SK-N-SH (cell line): ENCODE data around the gene ITGA1. TPM values are rescaled to one million over a fixed set of nuclear protein-coding genes. Genes with fewer than 3 reads are reported as not detected.
"Not testable (repeated sequence)": the region's sequence is repeated elsewhere in the genome, so short reads cannot be mapped to it uniquely, and the experiment has no call there.

Source experiments
- CTCF ChIA-PET: fragments of 300-600, 350-600 bp; formaldehyde crosslinking; extraction: SDS; loops from one replicate; lab custom pipeline; 2021; lab: Yijun Ruan, JAX
- POLR2A ChIA-PET: fragments of 350-600 bp; sonication (Branson Sonifier 250); formaldehyde crosslinking; extraction: SDS; loops from one replicate; lab custom pipeline; 2020; ENCODE audit warnings: antibody characterized with exemption, inconsistent platforms; lab: Yijun Ruan, JAX
- DNase-seq: peaks from one replicate; pipeline ENCODE4 v3.0.0; 2012
- H2AFZ ChIP-seq: fragments of 200-600 bp; sonication (generic); 2 replicates; pipeline ENCODE4 v1.8.1; 2016; ENCODE audit warnings: antibody characterized with exemption, mild to moderate bottlenecking, low read depth
- H3F3A ChIP-seq: fragments of 200-600 bp; sonication (generic); replicated peaks from 2 replicates; pipeline ENCODE3; 2016; ENCODE audit warnings: antibody characterized with exemption, mild to moderate bottlenecking; ENCODE audit not compliant: insufficient read depth
- H3K27ac ChIP-seq, 2 experiments: fragments of 200-500 bp in 1 of 2; fragments of 200-600 bp in 1 of 2; sonication (Bioruptor generic) in 1 of 2; sonication (generic), shearing (Covaris generic) in 1 of 2; 2 replicates each; pipeline versions ENCODE4 v1.5.1 to v1.6.1; 2014 to 2016; ENCODE audit warnings: low read depth in 2 of 2, inconsistent platforms in 1 of 2, low read length in 1 of 2, mild to moderate bottlenecking in 1 of 2, mixed read lengths in 1 of 2
- H3K27me3 ChIP-seq: fragments of 200-600 bp; sonication (generic), shearing (Covaris generic); 2 replicates; pipeline ENCODE4 v1.6.1; 2016; ENCODE audit warnings: mixed run types; ENCODE audit not compliant: insufficient read depth
- H3K36me3 ChIP-seq, 2 experiments: fragments of 200-500 bp in 1 of 2; fragments of 200-600 bp in 1 of 2; sonication (Bioruptor generic) in 1 of 2; sonication (generic) in 1 of 2; replicated peaks in 1 of 2; 2 replicates each; pipeline versions ENCODE3 to v1.5.1; 2014 to 2016; ENCODE audit warnings: low read length in 1 of 2, mild to moderate bottlenecking in 1 of 2; ENCODE audit not compliant: insufficient read depth in 2 of 2, control insufficient read depth in 1 of 2
- H3K4me1 ChIP-seq, 2 experiments: fragments of 200-500 bp in 1 of 2; fragments of 200-600 bp in 1 of 2; sonication (Bioruptor generic) in 1 of 2; sonication (generic), shearing (Covaris generic) in 1 of 2; 2 replicates each; pipeline versions ENCODE4 v1.5.1 to v1.6.1; 2014 to 2016; ENCODE audit warnings: low read depth in 1 of 2, low read length in 1 of 2, mixed run types in 1 of 2; ENCODE audit not compliant: insufficient read depth in 2 of 2, control insufficient read depth in 1 of 2
- H3K4me2 ChIP-seq: fragments of 200-600 bp; sonication (generic), shearing (Covaris generic); 2 replicates; pipeline ENCODE4 v1.6.1; 2017; ENCODE audit warnings: mixed run types
- H3K4me3 ChIP-seq, 2 experiments: fragments of 200-500 bp in 1 of 2; fragments of 200-600 bp in 1 of 2; sonication (Bioruptor generic) in 1 of 2; sonication (generic), shearing (Covaris generic) in 1 of 2; 2 replicates each; pipeline versions ENCODE4 v1.5.1 to v1.8.1; 2014 to 2016; ENCODE audit warnings: low read depth in 2 of 2, inconsistent platforms in 1 of 2, low read length in 1 of 2, mild to moderate bottlenecking in 1 of 2, mixed read lengths in 1 of 2, moderate library complexity in 1 of 2
- H3K79me2 ChIP-seq: fragments of 200-600 bp; sonication (generic); 2 replicates; pipeline ENCODE4 v1.8.1; 2017; ENCODE audit warnings: mild to moderate bottlenecking; ENCODE audit not compliant: insufficient read depth
- H3K9ac ChIP-seq: fragments of 200-600 bp; sonication (generic); 2 replicates; pipeline ENCODE4 v1.6.1; 2017; ENCODE audit warnings: mixed run types
- H3K9me2 ChIP-seq: fragments of 200-600 bp; sonication (generic); 2 replicates; pipeline ENCODE4 v1.6.1; 2017; ENCODE audit warnings: mixed run types
- H3K9me3 ChIP-seq: fragments of 200-600 bp; sonication (generic); 2 replicates; pipeline ENCODE4 v1.6.1; 2017; ENCODE audit warnings: mixed run types, mild to moderate bottlenecking, moderate library complexity
- H4K20me1 ChIP-seq: fragments of 200-600 bp; sonication (generic); 2 replicates; pipeline ENCODE4 v1.6.1; 2017; ENCODE audit warnings: mild to moderate bottlenecking, mixed run types; ENCODE audit not compliant: insufficient read depth
- ELF1 ChIP-seq: IDR thresholded peaks from 2 replicates; pipeline ENCODE4 v1.4.0; 2012
- GABPA ChIP-seq: IDR thresholded peaks from 2 replicates; pipeline ENCODE4 v1.4.0; 2012; ENCODE audit warnings: low read depth, mild to moderate bottlenecking
- GATA2 ChIP-seq: sonication (generic); formaldehyde crosslinking; IDR thresholded peaks from 2 replicates; pipeline ENCODE4 v1.5.0; 2020; ENCODE audit warnings: mild to moderate bottlenecking, missing genetic modification reagents
- JUND ChIP-seq: IDR thresholded peaks from 2 replicates; pipeline ENCODE4 v1.4.0; 2012
- MXI1 ChIP-seq: IDR thresholded peaks from 2 replicates; pipeline ENCODE4 v1.6.1; 2012; ENCODE audit warnings: mild to moderate bottlenecking, low read depth, low read length, improper control_type of control experiment
- NRF1 ChIP-seq: IDR thresholded peaks from 2 replicates; pipeline ENCODE4 v1.6.1; 2012; ENCODE audit warnings: low read depth, mild to moderate bottlenecking, low read length
- POLR2AphosphoS5 ChIP-seq: IDR thresholded peaks from 2 replicates; pipeline ENCODE4 v1.6.1; 2012; ENCODE audit warnings: low read depth, low read length
- RAD21 ChIP-seq: IDR thresholded peaks from 2 replicates; pipeline ENCODE4 v1.6.1; 2012; ENCODE audit warnings: mild to moderate bottlenecking, low read length
- RXRA ChIP-seq: IDR thresholded peaks from 2 replicates; pipeline ENCODE4 v1.4.0; 2012; ENCODE audit warnings: low read depth, mild to moderate bottlenecking, borderline replicate concordance
- SIN3A ChIP-seq: IDR thresholded peaks from 2 replicates; pipeline ENCODE4 v1.6.1; 2012; ENCODE audit warnings: low read depth, mild to moderate bottlenecking, low read length, moderate library complexity, borderline replicate concordance
- SMC3 ChIP-seq: IDR thresholded peaks from 2 replicates; pipeline ENCODE4 v1.6.1; 2012; ENCODE audit warnings: low read depth, low read length, improper control_type of control experiment
- TEAD4 ChIP-seq: IDR thresholded peaks from 2 replicates; pipeline ENCODE4 v1.4.0; 2012; ENCODE audit warnings: mild to moderate bottlenecking, borderline replicate concordance; ENCODE audit not compliant: insufficient read depth
- YY1 ChIP-seq: IDR thresholded peaks from 2 replicates; pipeline ENCODE4 v1.4.0; 2012; ENCODE audit warnings: low read depth, mild to moderate bottlenecking
- WGBS: methylation state at CpG from one replicate; pipeline ENCODE4 v1.1.6; 2017; ENCODE audit warnings: low lambda C conversion rate; 5-methylcytosine and 5-hydroxymethylcytosine counted together
- polyA plus RNA-seq, 3 experiments: library from polyadenylated mRNA; depleted of rRNA; stranded (reverse); fragments of >200 nt; gene quantifications; 2 replicates each; pipeline ENCODE4 v1.2.3, GENCODE V29; 2012
- TF ChIP-seq, protein P1 (sequence below): fragments of 150-350 bp; IDR thresholded peaks from 2 replicates; pipeline ENCODE4 v1.6.1; 2016; ENCODE audit warnings: mild to moderate bottlenecking, low read depth, low read length
- TF ChIP-seq, protein P2 (sequence below): fragments of 200-600 bp; sonication (generic); IDR thresholded peaks from 2 replicates; pipeline ENCODE4 v1.6.1; 2017; ENCODE audit warnings: antibody characterized with exemption, mild to moderate bottlenecking, moderate library complexity
- TF ChIP-seq, protein P3 (sequence below): fragments of 150-350 bp; IDR thresholded peaks from 2 replicates; pipeline ENCODE4 v1.6.1; 2017; ENCODE audit warnings: antibody characterized with exemption, low read length, low read depth, borderline replicate concordance
- TF ChIP-seq, protein P4 (sequence below): IDR thresholded peaks from 2 replicates; pipeline ENCODE4 v1.4.0; 2012; ENCODE audit warnings: low read depth, borderline replicate concordance

Gene ITGA1
- polyA plus RNA-seq, 1 of the 3 experiments (the other 2 are of a cell fraction) = 7.7 TPM

DNA sequence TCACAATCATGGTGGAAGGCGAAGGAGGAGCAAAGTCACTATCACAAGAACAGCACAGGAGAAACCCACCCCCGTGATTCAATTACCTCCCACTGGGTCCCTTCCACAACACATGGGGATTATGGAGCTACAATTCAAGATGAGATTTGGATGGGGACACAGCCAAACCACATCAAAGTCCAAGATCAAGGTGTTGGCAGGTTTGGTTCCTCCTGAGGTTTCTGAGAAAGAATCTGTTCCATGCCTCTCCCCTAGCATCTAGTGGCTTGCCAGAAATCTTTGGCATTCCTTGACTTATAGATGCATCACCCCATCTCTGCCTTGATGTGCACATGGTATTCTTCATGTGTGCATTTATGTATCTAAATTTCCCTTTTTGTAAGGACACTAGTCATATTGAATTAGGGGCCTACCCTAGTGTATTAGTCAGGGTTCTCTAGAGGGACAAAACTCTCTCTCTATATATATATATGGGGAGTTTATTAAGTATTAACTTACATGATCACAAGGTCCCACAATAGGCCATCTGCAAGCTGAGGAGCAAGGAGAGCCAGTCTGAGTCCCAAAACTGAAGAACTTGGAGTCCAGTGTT is 42.8 kb upstream of the ITGA1 start:
- H3K4me2 ChIP-seq, H3K27ac ChIP-seq, H3K27me3 ChIP-seq, H3K9ac ChIP-seq, H3K4me3 ChIP-seq, H4K20me1 ChIP-seq, H3F3A ChIP-seq, H3K9me2 ChIP-seq, DNase-seq, POLR2A ChIA-PET, H3K36me3 ChIP-seq, H2AFZ ChIP-seq, H3K9me3 ChIP-seq, H3K79me2 ChIP-seq: not testable (repeated sequence)
- 77% methylated on average over 2 of the region's 2 CpGs for WGBS
- CTCF ChIA-PET = interaction anchor here (1.2 kb wide), 1 partner anchor 22 kb away, joined by 3 read pairs; no protein-coding TSS in a partner anchor
- peaks cover 8 to 17% of the 10 kb centered on the region in 2 experiments for H3K4me1 ChIP-seq

DNA sequence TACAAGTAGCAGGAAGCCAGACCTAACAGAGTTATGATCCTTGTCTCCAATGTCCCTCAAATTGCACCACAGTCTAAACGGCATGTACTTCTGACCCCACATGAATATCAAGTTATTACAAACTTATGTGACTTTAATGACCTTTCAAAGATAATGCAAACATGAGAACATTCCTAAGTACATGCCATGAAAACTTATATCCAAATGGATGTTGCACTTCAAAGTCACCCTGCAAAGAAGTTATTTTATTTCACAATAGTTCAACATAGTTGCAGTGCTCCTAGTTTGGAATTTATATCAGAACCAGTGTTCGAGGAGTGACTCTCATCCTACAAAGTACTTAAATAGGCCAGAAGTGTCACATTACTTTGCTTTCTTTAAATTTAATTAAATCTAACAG is 41.2 kb upstream of the ITGA1 start:
- H3K9me2 ChIP-seq = peaks cover 3% of the 10 kb centered on the region; the same call in 1 of the 2 replicates
- no peak overlapping the region for H2AFZ ChIP-seq
- no peaks in the 10 kb centered on the region for H3K79me2 ChIP-seq
- WGBS = 67% methylated on average over 2 of the region's 2 CpGs
- H3K9me3 ChIP-seq = no peaks in the 10 kb centered on the region
- peaks cover 1 to 17% of the 10 kb centered on the region in 2 experiments for H3K4me1 ChIP-seq
- no peaks in the 10 kb centered on the region for H3F3A ChIP-seq
- H3K9ac ChIP-seq = no peak overlapping the region
- no peak overlapping the region for H3K4me3 ChIP-seq
- no peaks in the 10 kb centered on the region for H3K27me3 ChIP-seq
- ChIA-PET POLR2A (no interaction called here), CTCF (no interaction called here)
- no peak overlapping the region for H3K4me2 ChIP-seq
- H4K20me1 ChIP-seq = no peaks in the 10 kb centered on the region
- H3K27ac ChIP-seq = no peak overlapping the region
- DNase-seq = no peak
- H3K36me3 ChIP-seq = no peaks in the 10 kb centered on the region
- no peak for TF ChIP-seq TEAD4
- TF ChIP-seq, protein P1, sequence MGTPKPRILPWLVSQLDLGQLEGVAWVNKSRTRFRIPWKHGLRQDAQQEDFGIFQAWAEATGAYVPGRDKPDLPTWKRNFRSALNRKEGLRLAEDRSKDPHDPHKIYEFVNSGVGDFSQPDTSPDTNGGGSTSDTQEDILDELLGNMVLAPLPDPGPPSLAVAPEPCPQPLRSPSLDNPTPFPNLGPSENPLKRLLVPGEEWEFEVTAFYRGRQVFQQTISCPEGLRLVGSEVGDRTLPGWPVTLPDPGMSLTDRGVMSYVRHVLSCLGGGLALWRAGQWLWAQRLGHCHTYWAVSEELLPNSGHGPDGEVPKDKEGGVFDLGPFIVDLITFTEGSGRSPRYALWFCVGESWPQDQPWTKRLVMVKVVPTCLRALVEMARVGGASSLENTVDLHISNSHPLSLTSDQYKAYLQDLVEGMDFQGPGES = no peak
- no peak for TF ChIP-seq RAD21
- TF ChIP-seq, protein P2, sequence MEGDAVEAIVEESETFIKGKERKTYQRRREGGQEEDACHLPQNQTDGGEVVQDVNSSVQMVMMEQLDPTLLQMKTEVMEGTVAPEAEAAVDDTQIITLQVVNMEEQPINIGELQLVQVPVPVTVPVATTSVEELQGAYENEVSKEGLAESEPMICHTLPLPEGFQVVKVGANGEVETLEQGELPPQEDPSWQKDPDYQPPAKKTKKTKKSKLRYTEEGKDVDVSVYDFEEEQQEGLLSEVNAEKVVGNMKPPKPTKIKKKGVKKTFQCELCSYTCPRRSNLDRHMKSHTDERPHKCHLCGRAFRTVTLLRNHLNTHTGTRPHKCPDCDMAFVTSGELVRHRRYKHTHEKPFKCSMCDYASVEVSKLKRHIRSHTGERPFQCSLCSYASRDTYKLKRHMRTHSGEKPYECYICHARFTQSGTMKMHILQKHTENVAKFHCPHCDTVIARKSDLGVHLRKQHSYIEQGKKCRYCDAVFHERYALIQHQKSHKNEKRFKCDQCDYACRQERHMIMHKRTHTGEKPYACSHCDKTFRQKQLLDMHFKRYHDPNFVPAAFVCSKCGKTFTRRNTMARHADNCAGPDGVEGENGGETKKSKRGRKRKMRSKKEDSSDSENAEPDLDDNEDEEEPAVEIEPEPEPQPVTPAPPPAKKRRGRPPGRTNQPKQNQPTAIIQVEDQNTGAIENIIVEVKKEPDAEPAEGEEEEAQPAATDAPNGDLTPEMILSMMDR = no peak
- TF ChIP-seq GATA2 (CRISPR knock-in tag) = no peak
- no peak for TF ChIP-seq POLR2AphosphoS5
- no peak for TF ChIP-seq RXRA
- TF ChIP-seq, protein P3, sequence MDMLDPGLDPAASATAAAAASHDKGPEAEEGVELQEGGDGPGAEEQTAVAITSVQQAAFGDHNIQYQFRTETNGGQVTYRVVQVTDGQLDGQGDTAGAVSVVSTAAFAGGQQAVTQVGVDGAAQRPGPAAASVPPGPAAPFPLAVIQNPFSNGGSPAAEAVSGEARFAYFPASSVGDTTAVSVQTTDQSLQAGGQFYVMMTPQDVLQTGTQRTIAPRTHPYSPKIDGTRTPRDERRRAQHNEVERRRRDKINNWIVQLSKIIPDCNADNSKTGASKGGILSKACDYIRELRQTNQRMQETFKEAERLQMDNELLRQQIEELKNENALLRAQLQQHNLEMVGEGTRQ = no peak
- TF ChIP-seq SIN3A = no peak
- no peak for TF ChIP-seq YY1
- no peak for TF ChIP-seq JUND
- TF ChIP-seq, protein P4, sequence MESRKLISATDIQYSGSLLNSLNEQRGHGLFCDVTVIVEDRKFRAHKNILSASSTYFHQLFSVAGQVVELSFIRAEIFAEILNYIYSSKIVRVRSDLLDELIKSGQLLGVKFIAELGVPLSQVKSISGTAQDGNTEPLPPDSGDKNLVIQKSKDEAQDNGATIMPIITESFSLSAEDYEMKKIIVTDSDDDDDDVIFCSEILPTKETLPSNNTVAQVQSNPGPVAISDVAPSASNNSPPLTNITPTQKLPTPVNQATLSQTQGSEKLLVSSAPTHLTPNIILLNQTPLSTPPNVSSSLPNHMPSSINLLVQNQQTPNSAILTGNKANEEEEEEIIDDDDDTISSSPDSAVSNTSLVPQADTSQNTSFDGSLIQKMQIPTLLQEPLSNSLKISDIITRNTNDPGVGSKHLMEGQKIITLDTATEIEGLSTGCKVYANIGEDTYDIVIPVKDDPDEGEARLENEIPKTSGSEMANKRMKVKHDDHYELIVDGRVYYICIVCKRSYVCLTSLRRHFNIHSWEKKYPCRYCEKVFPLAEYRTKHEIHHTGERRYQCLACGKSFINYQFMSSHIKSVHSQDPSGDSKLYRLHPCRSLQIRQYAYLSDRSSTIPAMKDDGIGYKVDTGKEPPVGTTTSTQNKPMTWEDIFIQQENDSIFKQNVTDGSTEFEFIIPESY = no peak
- no peak for TF ChIP-seq MXI1
- TF ChIP-seq SMC3 = no peak
- TF ChIP-seq ELF1 = no peak
- no peak for TF ChIP-seq GABPA
- no peak for TF ChIP-seq NRF1
